ENCODE results near the gene SARS1. TPM values are rescaled to one million over a fixed set of nuclear protein-coding genes. Genes with fewer than 3 reads are reported as not detected.

SARS1 gene
- total RNA-seq, 3 donors from 2014 or later (not counting 1 experiment from before 2014, with no cell fraction given) = 95.6 to 122 (median 106) TPM

DNA sequence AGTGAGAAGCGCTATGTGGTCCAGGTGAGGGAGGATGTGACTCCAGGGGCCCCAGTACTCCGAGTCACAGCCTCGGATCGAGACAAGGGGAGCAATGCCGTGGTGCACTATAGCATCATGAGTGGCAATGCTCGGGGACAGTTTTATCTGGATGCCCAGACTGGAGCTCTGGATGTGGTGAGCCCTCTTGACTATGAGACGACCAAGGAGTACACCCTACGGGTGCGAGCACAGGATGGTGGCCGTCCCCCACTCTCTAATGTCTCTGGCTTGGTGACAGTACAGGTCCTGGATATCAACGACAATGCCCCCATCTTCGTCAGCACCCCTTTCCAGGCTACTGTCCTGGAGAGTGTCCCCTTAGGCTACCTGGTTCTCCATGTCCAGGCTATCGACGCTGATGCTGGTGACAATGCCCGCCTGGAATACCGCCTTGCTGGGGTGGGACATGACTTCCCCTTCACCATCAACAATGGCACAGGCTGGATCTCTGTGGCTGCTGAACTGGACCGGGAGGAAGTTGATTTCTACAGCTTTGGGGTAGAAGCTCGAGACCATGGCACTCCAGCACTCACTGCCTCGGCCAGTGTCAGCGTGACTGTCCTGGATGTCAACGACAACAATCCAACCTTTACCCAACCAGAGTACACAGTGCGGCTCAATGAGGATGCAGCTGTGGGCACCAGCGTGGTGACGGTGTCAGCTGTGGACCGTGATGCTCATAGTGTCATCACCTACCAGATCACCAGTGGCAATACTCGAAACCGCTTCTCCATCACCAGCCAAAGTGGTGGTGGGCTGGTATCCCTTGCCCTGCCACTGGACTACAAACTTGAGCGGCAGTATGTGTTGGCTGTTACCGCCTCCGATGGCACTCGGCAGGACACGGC is 37.8 kb downstream of the SARS1 start:
- H3K4me1 Mint-ChIP-seq = peaks cover 0 to 42% of the 10 kb centered on the region in 2 donors
- no peak overlapping the region for H3K27ac Mint-ChIP-seq
- H3K4me3 Mint-ChIP-seq = peak overlapping the region; percentile 40
- Histone ChIP-seq H3K36me3 (ENCODE audit: control insufficient read depth, insufficient read depth, low read length) (no peaks in the 10 kb centered on the region), H3K4me3 (ENCODE audit: low read length) (no peak overlapping the region), H3K27me3 (ENCODE audit: control insufficient read depth, insufficient read depth, low read length) (peaks cover 9% of the 10 kb centered on the region), H3K27ac (ENCODE audit: low read length) (no peak overlapping the region), H3K4me1 (ENCODE audit: control insufficient read depth, insufficient read depth, low read length) (peaks cover 27% of the 10 kb centered on the region), H3K9me3 (ENCODE audit: control insufficient read depth, insufficient read depth, low read length) (no peaks in the 10 kb centered on the region)
- 93% methylated on average over 32 of the region's 32 CpGs for WGBS (ENCODE audit: insufficient coverage)
- no peaks in the 10 kb centered on the region for H3K36me3 Mint-ChIP-seq
- DNase-seq (no peak), ATAC-seq (no peak)
- H3K27me3 Mint-ChIP-seq (ENCODE audit: low read depth in 2 of 2) = peaks cover 3 to 5% of the 10 kb centered on the region in 2 donors
- no peak for TF ChIP-seq CTCF (IDR thresholded peaks at IDR 0.05)
- H3K9me3 Mint-ChIP-seq = no peaks in the 10 kb centered on the region
- intact Hi-C loops (cut with micrococcal nuclease) = no loop called here

DNA sequence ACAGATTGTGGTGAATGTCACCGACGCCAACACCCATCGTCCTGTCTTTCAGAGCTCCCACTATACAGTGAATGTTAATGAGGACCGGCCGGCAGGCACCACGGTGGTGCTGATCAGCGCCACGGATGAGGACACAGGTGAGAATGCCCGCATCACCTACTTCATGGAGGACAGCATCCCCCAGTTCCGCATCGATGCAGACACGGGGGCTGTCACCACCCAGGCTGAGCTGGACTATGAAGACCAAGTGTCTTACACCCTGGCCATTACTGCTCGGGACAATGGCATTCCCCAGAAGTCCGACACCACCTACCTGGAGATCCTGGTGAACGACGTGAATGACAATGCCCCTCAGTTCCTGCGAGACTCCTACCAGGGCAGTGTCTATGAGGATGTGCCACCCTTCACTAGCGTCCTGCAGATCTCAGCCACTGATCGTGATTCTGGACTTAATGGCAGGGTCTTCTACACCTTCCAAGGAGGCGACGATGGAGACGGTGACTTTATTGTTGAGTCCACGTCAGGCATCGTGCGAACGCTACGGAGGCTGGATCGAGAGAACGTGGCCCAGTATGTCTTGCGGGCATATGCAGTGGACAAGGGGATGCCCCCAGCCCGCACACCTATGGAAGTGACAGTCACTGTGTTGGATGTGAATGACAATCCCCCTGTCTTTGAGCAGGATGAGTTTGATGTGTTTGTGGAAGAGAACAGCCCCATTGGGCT is 38.6 kb downstream of the SARS1 start:
- H3K4me3 Mint-ChIP-seq = no peak overlapping the region
- H3K9me3 ChIP-seq (ENCODE audit: control insufficient read depth, insufficient read depth, low read length) = no peaks in the 10 kb centered on the region

GRCh38 chr1:109252893-109253802 is 39.4 kb downstream of the SARS1 start:
- Mint-ChIP-seq H3K9me3 (no peaks in the 10 kb centered on the region), H3K27ac (no peak overlapping the region), H3K4me1 (peaks cover 0 to 54% of the 10 kb centered on the region in 2 donors), H3K27me3 (ENCODE audit: low read depth in 2 of 2) (no peaks in the 10 kb centered on the region), H3K36me3 (no peaks in the 10 kb centered on the region), H3K4me3 (no peak overlapping the region)
- peaks cover 27% of the 10 kb centered on the region for H3K4me1 ChIP-seq (ENCODE audit: control insufficient read depth, insufficient read depth, low read length)
- H3K9me3 ChIP-seq (ENCODE audit: control insufficient read depth, insufficient read depth, low read length) = no peaks in the 10 kb centered on the region
- intact Hi-C loops (cut with micrococcal nuclease) = no loop called here
- H3K27ac ChIP-seq (ENCODE audit: low read length) = no peak overlapping the region
- no peak for DNase-seq
- H3K4me3 ChIP-seq (ENCODE audit: low read length) = no peak overlapping the region
- no peak for TF ChIP-seq CTCF (IDR thresholded peaks at IDR 0.05)
- no peak for ATAC-seq
- peaks cover 8% of the 10 kb centered on the region for H3K27me3 ChIP-seq (ENCODE audit: control insufficient read depth, insufficient read depth, low read length)
- WGBS (ENCODE audit: insufficient coverage) = 91% methylated on average over 33 of the region's 33 CpGs
- H3K36me3 ChIP-seq (ENCODE audit: control insufficient read depth, insufficient read depth, low read length) = no peaks in the 10 kb centered on the region

More for the DNA sequence above, 38.6 kb downstream of the SARS1 start:
- intact Hi-C loops (cut with micrococcal nuclease) = no loop called here
- H3K27me3 ChIP-seq (ENCODE audit: control insufficient read depth, insufficient read depth, low read length) = peaks cover 9% of the 10 kb centered on the region
- 95% methylated on average over 31 of the region's 31 CpGs for WGBS (ENCODE audit: insufficient coverage)
- ATAC-seq = no peak
- no peak for DNase-seq
- Mint-ChIP-seq H3K36me3 (no peaks in the 10 kb centered on the region), H3K27ac (no peak overlapping the region), H3K9me3 (no peaks in the 10 kb centered on the region), H3K27me3 (ENCODE audit: low read depth in 2 of 2) (no peaks in the 10 kb centered on the region), H3K4me1 (peaks cover 0 to 48% of the 10 kb centered on the region in 2 donors)
- H3K4me1 ChIP-seq (ENCODE audit: control insufficient read depth, insufficient read depth, low read length) = peaks cover 27% of the 10 kb centered on the region
- no peak overlapping the region for H3K4me3 ChIP-seq (ENCODE audit: low read length)
- TF ChIP-seq CTCF (IDR thresholded peaks at IDR 0.05) = no peak
- H3K36me3 ChIP-seq (ENCODE audit: control insufficient read depth, insufficient read depth, low read length) = no peaks in the 10 kb centered on the region
- H3K27ac ChIP-seq (ENCODE audit: low read length) = no peak overlapping the region

All from natural killer cell (primary cell).